Activated T-cell treated with anti-CD3 and anti-CD28 coated beads, Interleukin-2, amount 50 U/mL, for 4 hours (primary cell): ENCODE data around the gene INTS11. TPM values are rescaled to one million over a fixed set of nuclear protein-coding genes. Genes with fewer than 3 reads are reported as not detected.
A peak's percentile ranks its signal among the peaks of the same experiment; 100 is the strongest.

ENCODE experiments used
- ATAC-seq, 2 donors: fragments of 200-7000 bp; cut with Tn5 transposase; one replicate each; pipeline ENCODE4 v1.10.0; 2021
- DNase-seq: peaks from one replicate; pipeline ENCODE4 v3.0.0-alpha.2; 2020
- H3K27me3 Mint-ChIP-seq: one replicate; pipeline ENCODE4 v1.8.0; 2021; ENCODE audit warnings: low read depth, mixed read lengths
- H3K36me3 Mint-ChIP-seq: one replicate; pipeline ENCODE4 v1.8.0; 2022; ENCODE audit warnings: mixed read lengths; ENCODE audit not compliant: insufficient read depth
- H3K4me1 Mint-ChIP-seq: one replicate; pipeline ENCODE4 v1.8.0; 2021; ENCODE audit warnings: low read depth, mixed read lengths
- H3K4me3 Mint-ChIP-seq: one replicate; pipeline ENCODE4 v1.8.0; 2021; ENCODE audit warnings: mild to moderate bottlenecking, moderate library complexity, mixed read lengths
- H3K9me3 Mint-ChIP-seq: one replicate; pipeline ENCODE4 v1.8.0; 2021; ENCODE audit warnings: mixed read lengths
- total RNA-seq, 3 donors: library from RNA; stranded (reverse); gene quantifications; one replicate each; pipeline ENCODE4 v1.2.1, GENCODE V29; 2021

The INTS11 gene
- total RNA-seq, 3 donors from 2014 or later: 164 to 181 (median 172) TPM

GRCh38 chr1:1280782-1281481 lies 43.5 kb downstream of the INTS11 start:
- Mint-ChIP-seq H3K4me3 (no peak overlapping the region), H3K4me1 (no peaks in the 10 kb centered on the region), H3K9me3 (no peaks in the 10 kb centered on the region), H3K36me3 (no peaks in the 10 kb centered on the region), H3K27me3 (no peaks in the 10 kb centered on the region)
- no peak for DNase-seq
- ATAC-seq: no peak

GRCh38 chr1:1279028-1279427 lies 45.4 kb downstream of the INTS11 start:
- Mint-ChIP-seq H3K36me3 (no peaks in the 10 kb centered on the region), H3K27me3 (no peaks in the 10 kb centered on the region), H3K4me3 (no peak overlapping the region), H3K4me1 (peaks cover 4% of the 10 kb centered on the region), H3K9me3 (no peaks in the 10 kb centered on the region)
- DNase-seq (no peak), ATAC-seq (no peak)

GRCh38 chr1:1278620-1279019 lies 45.8 kb downstream of the INTS11 start:
- H3K4me1 Mint-ChIP-seq: peaks cover 4% of the 10 kb centered on the region
- no peak for ATAC-seq
- no peak overlapping the region for H3K4me3 Mint-ChIP-seq
- H3K9me3 Mint-ChIP-seq: no peaks in the 10 kb centered on the region
- H3K27me3 Mint-ChIP-seq: no peaks in the 10 kb centered on the region
- no peak for DNase-seq
- no peaks in the 10 kb centered on the region for H3K36me3 Mint-ChIP-seq

GRCh38 chr1:1275836-1276235 lies 48.6 kb downstream of the INTS11 start:
- H3K9me3 Mint-ChIP-seq: no peaks in the 10 kb centered on the region
- H3K27me3 Mint-ChIP-seq: no peaks in the 10 kb centered on the region
- DNase-seq (no peak), ATAC-seq (no peak)
- peaks cover 26% of the 10 kb centered on the region for H3K4me1 Mint-ChIP-seq
- peaks cover 3% of the 10 kb centered on the region for H3K36me3 Mint-ChIP-seq
- peak overlapping the region; percentile 46 for H3K4me3 Mint-ChIP-seq

GRCh38 chr1:1274931-1275431 lies 49.5 kb downstream of the INTS11 start:
- Mint-ChIP-seq H3K4me1 (peaks cover 34% of the 10 kb centered on the region), H3K9me3 (no peaks in the 10 kb centered on the region), H3K4me3 (peak overlapping the region; percentile 72), H3K36me3 (peaks cover 8% of the 10 kb centered on the region), H3K27me3 (no peaks in the 10 kb centered on the region)
- ATAC-seq (no peak), DNase-seq (no peak)

GRCh38 chr1:1274299-1274930 lies 50.0 kb downstream of the INTS11 start:
- Mint-ChIP-seq H3K9me3 (no peaks in the 10 kb centered on the region), H3K4me3 (peak overlapping the region; percentile 72), H3K4me1 (peaks cover 39% of the 10 kb centered on the region), H3K36me3 (peaks cover 10% of the 10 kb centered on the region), H3K27me3 (no peaks in the 10 kb centered on the region)
- DNase-seq (no peak), ATAC-seq (no peak)

- ATAC-seq (peak; percentile 97 to 98), DNase-seq (peak; percentile 93)
- Mint-ChIP-seq H3K4me1 (peaks cover 39% of the 10 kb centered on the region), H3K36me3 (peaks cover 10% of the 10 kb centered on the region), H3K4me3 (peak within 1 kb of the TSS; percentile 89), H3K9me3 (no peaks in the 10 kb centered on the region), H3K27me3 (no peaks in the 10 kb centered on the region)
Observed at GRCh38 chr1:1273512-1274298, 50.8 kb downstream of the INTS11 start, which contains the start of gene UBE2J2. Gene UBE2J2 (minus strand): TSS chr1:1273854. CDS start chr1:1267992, 5,862 bp downstream.

- DNase-seq (no peak), ATAC-seq (peak; percentile 1 to 7)
- peak overlapping the region; percentile 89 for H3K4me3 Mint-ChIP-seq
- H3K36me3 Mint-ChIP-seq: peaks cover 11% of the 10 kb centered on the region
- peaks cover 40% of the 10 kb centered on the region for H3K4me1 Mint-ChIP-seq
- H3K27me3 Mint-ChIP-seq: no peaks in the 10 kb centered on the region
- no peaks in the 10 kb centered on the region for H3K9me3 Mint-ChIP-seq
Observed at GRCh38 chr1:1273209-1273511, 51.3 kb downstream of the INTS11 start.

GRCh38 chr1:1272341-1273208 lies 51.9 kb downstream of the INTS11 start:
- H3K27me3 Mint-ChIP-seq: no peaks in the 10 kb centered on the region
- H3K4me3 Mint-ChIP-seq: peak overlapping the region; percentile 89
- no peaks in the 10 kb centered on the region for H3K9me3 Mint-ChIP-seq
- peaks cover 14% of the 10 kb centered on the region for H3K36me3 Mint-ChIP-seq
- peaks cover 43% of the 10 kb centered on the region for H3K4me1 Mint-ChIP-seq
- ATAC-seq (no peak), DNase-seq (no peak)

GRCh38 chr1:1270813-1271212 lies 53.6 kb downstream of the INTS11 start:
- H3K27me3 Mint-ChIP-seq: no peaks in the 10 kb centered on the region
- peaks cover 44% of the 10 kb centered on the region for H3K4me1 Mint-ChIP-seq
- no peaks in the 10 kb centered on the region for H3K9me3 Mint-ChIP-seq
- no peak for ATAC-seq
- peaks cover 18% of the 10 kb centered on the region for H3K36me3 Mint-ChIP-seq
- peak overlapping the region; percentile 78 for H3K4me3 Mint-ChIP-seq
- DNase-seq: no peak

- H3K4me3 Mint-ChIP-seq: no peak overlapping the region
- peaks cover 19% of the 10 kb centered on the region for H3K36me3 Mint-ChIP-seq
- no peaks in the 10 kb centered on the region for H3K27me3 Mint-ChIP-seq
- no peaks in the 10 kb centered on the region for H3K9me3 Mint-ChIP-seq
- ATAC-seq (no peak), DNase-seq (no peak)
- peaks cover 43% of the 10 kb centered on the region for H3K4me1 Mint-ChIP-seq
Observed at GRCh38 chr1:1268284-1268682, 56.2 kb downstream of the INTS11 start.

- H3K4me3 Mint-ChIP-seq: no peak overlapping the region
- H3K4me1 Mint-ChIP-seq: peaks cover 38% of the 10 kb centered on the region
- H3K36me3 Mint-ChIP-seq: peaks cover 21% of the 10 kb centered on the region
- H3K9me3 Mint-ChIP-seq: no peaks in the 10 kb centered on the region
- no peak for DNase-seq
- ATAC-seq: no peak
- H3K27me3 Mint-ChIP-seq: no peaks in the 10 kb centered on the region
Observed at GRCh38 chr1:1267488-1268283, 56.8 kb downstream of the INTS11 start.

- no peaks in the 10 kb centered on the region for H3K9me3 Mint-ChIP-seq
- peak; percentile 34 to 58 for ATAC-seq
- no peak for DNase-seq
- peaks cover 20% of the 10 kb centered on the region for H3K4me1 Mint-ChIP-seq
- H3K36me3 Mint-ChIP-seq: peaks cover 24% of the 10 kb centered on the region
- no peaks in the 10 kb centered on the region for H3K27me3 Mint-ChIP-seq
- no peak overlapping the region for H3K4me3 Mint-ChIP-seq
Observed at GRCh38 chr1:1264868-1265272, 59.6 kb downstream of the INTS11 start.
